ENCODE data around the gene RAB3IL1.

The RAB3IL1 gene

GRCh38 chr11:61961570-61962212 is 44.3 kb upstream of the RAB3IL1 start:
- Histone ChIP-seq H4K20me1 (peaks cover 22 to 66% (median 31%) of the 10 kb centered on the region in 11 experiments), H3K4me1 (peaks cover 42 to 78% (median 55%) of the 10 kb centered on the region in 10 experiments), H3K27ac (peak overlapping the region; percentile 94 to 100 (median 98); a peak in 21 of 22 replicates)

GRCh38 chr11:61960532-61960931 is 43.2 kb upstream of the RAB3IL1 start:
- peaks cover 10 to 55% (median 20%) of the 10 kb centered on the region in 11 experiments; a peak in 20 of 22 replicates for H4K20me1 ChIP-seq
- H3K4me1 ChIP-seq, result peaks cover 38 to 89% (median 67%) of the 10 kb centered on the region in 10 experiments
- H3K27me3 ChIP-seq, result peaks cover 0 to 11% (median 6%) of the 10 kb centered on the region in 11 experiments; a peak in 11 of 22 replicates
- peak overlapping the region in 4 of 11 experiments; percentile 94 to 100 (median 97); a peak in 5 of 22 replicates for H3K4me2 ChIP-seq
- peaks cover 17 to 79% (median 19%) of the 10 kb centered on the region in 11 experiments for H3K36me3 ChIP-seq
- no peak overlapping the region for H3K4me3 ChIP-seq
- peak overlapping the region in 8 of 11 experiments; percentile 15 to 100 (median 98); a peak in 9 of 22 replicates for H3K27ac ChIP-seq
- TF ChIP-seq Cebpa-rat (IDR thresholded peaks at IDR 0.05), result no peak
- H3K9me3 ChIP-seq (replicated peaks in 1 of 11), result peaks cover 0 to 2% (median 0%) of the 10 kb centered on the region in 11 experiments; a peak in 3 of 22 replicates
- H3K9ac ChIP-seq, result peak overlapping the region in 2 of 11 experiments; percentile 23 to 100; a peak in 3 of 22 replicates

More at GRCh38 chr11:61961570-61962212, 44.3 kb upstream of the RAB3IL1 start:
- H3K4me2 ChIP-seq, result peak overlapping the region; percentile 84 to 100 (median 91)
- H3K27me3 ChIP-seq, result no peaks in the 10 kb centered on the region
- H3K4me3 ChIP-seq, result peak overlapping the region in 1 of 10 experiments; percentile 24; a peak in 1 of 20 replicates
- no peak for TF ChIP-seq Cebpa-rat (IDR thresholded peaks at IDR 0.05)
- peaks cover 0 to 11% (median 0%) of the 10 kb centered on the region in 11 experiments; a peak in 3 of 22 replicates for H3K9me3 ChIP-seq (replicated peaks in 1 of 11)
- H3K9ac ChIP-seq, result peak overlapping the region in 6 of 11 experiments; percentile 90 to 100 (median 100); a peak in 8 of 22 replicates
- H3K36me3 ChIP-seq, result peaks cover 23 to 84% (median 30%) of the 10 kb centered on the region in 11 experiments

GRCh38 chr11:61959678-61960077 is 42.3 kb upstream of the RAB3IL1 start:
- TF ChIP-seq Cebpa-rat (IDR thresholded peaks at IDR 0.05), result no peak
- Histone ChIP-seq H3K4me2 (peak overlapping the region in 3 of 11 experiments; percentile 94 to 100 (median 99); a peak in 7 of 22 replicates), H3K27ac (peak overlapping the region in 1 of 11 experiments; percentile 41; a peak in 1 of 22 replicates), H3K27me3 (peaks cover 0 to 19% (median 6%) of the 10 kb centered on the region in 11 experiments; a peak in 12 of 22 replicates), H3K9me3 (replicated peaks in 1 of 11) (no peaks in the 10 kb centered on the region), H3K36me3 (peaks cover 8 to 70% (median 10%) of the 10 kb centered on the region in 11 experiments), H4K20me1 (peaks cover 2 to 46% (median 11%) of the 10 kb centered on the region in 11 experiments; a peak in 18 of 22 replicates), H3K4me1 (peaks cover 37 to 92% (median 69%) of the 10 kb centered on the region in 10 experiments), H3K4me3 (no peak overlapping the region), H3K9ac (peak overlapping the region in 2 of 11 experiments; percentile 38 to 97; a peak in 5 of 22 replicates)

GRCh38 chr11:61959114-61959513 is 41.7 kb upstream of the RAB3IL1 start:
- Histone ChIP-seq H3K36me3 (peaks cover 3 to 65% (median 4%) of the 10 kb centered on the region in 11 experiments), H3K9me3 (replicated peaks in 1 of 11) (no peaks in the 10 kb centered on the region), H3K4me1 (peaks cover 34 to 95% (median 72%) of the 10 kb centered on the region in 10 experiments), H3K4me3 (no peak overlapping the region), H3K9ac (peak overlapping the region in 3 of 11 experiments; percentile 5 to 97 (median 38); a peak in 6 of 22 replicates), H3K27me3 (peaks cover 0 to 25% (median 6%) of the 10 kb centered on the region in 11 experiments; a peak in 12 of 22 replicates), H4K20me1 (peaks cover 0 to 41% (median 5%) of the 10 kb centered on the region in 11 experiments; a peak in 12 of 22 replicates), H3K4me2 (peak overlapping the region in 5 of 11 experiments; percentile 51 to 100 (median 95); a peak in 9 of 22 replicates), H3K27ac (peak overlapping the region in 2 of 11 experiments; percentile 28 to 41; a peak in 1 of 22 replicates)
- TF ChIP-seq Cebpa-rat (IDR thresholded peaks at IDR 0.05), result no peak

GRCh38 chr11:61958590-61958989 is 41.2 kb upstream of the RAB3IL1 start:
- TF ChIP-seq Cebpa-rat (IDR thresholded peaks at IDR 0.05), result no peak
- H3K36me3 ChIP-seq, result peaks cover 0 to 61% (median 0%) of the 10 kb centered on the region in 11 experiments; a peak in 11 of 22 replicates
- H3K27me3 ChIP-seq, result peaks cover 0 to 26% (median 6%) of the 10 kb centered on the region in 11 experiments; a peak in 12 of 22 replicates
- H3K9ac ChIP-seq, result peak overlapping the region in 2 of 11 experiments; percentile 38 to 97; a peak in 5 of 22 replicates
- peak overlapping the region in 4 of 11 experiments; percentile 23 to 42 (median 34); a peak in 7 of 22 replicates for H3K27ac ChIP-seq
- peaks cover 0 to 37% (median under 1%) of the 10 kb centered on the region in 11 experiments; a peak in 8 of 22 replicates for H4K20me1 ChIP-seq
- peak overlapping the region in 6 of 11 experiments; percentile 6 to 100 (median 94); a peak in 11 of 22 replicates for H3K4me2 ChIP-seq
- H3K9me3 ChIP-seq (replicated peaks in 1 of 11), result no peaks in the 10 kb centered on the region
- H3K4me1 ChIP-seq, result peaks cover 29 to 95% (median 74%) of the 10 kb centered on the region in 10 experiments
- peak overlapping the region in 1 of 10 experiments; percentile 68; a peak in 1 of 20 replicates for H3K4me3 ChIP-seq

GRCh38 chr11:61957021-61957770 is 39.8 kb upstream of the RAB3IL1 start:
- Histone ChIP-seq H3K4me3 (peak overlapping the region in 4 of 10 experiments; percentile 63 to 70 (median 66); a peak in 7 of 20 replicates), H4K20me1 (peaks cover 0 to 27% (median 0%) of the 10 kb centered on the region in 11 experiments; a peak in 5 of 22 replicates), H3K27me3 (peaks cover 0 to 26% (median 6%) of the 10 kb centered on the region in 11 experiments; a peak in 12 of 22 replicates), H3K4me2 (peak overlapping the region in 7 of 11 experiments; percentile 84 to 100 (median 94); a peak in 13 of 22 replicates), H3K36me3 (peaks cover 0 to 61% (median 0%) of the 10 kb centered on the region in 11 experiments; a peak in 11 of 22 replicates), H3K4me1 (peaks cover 15 to 98% (median 70%) of the 10 kb centered on the region in 10 experiments), H3K9ac (peak overlapping the region in 4 of 11 experiments; percentile 89 to 97 (median 95); a peak in 8 of 22 replicates), H3K27ac (peak overlapping the region in 6 of 11 experiments; percentile 94 to 98 (median 96); a peak in 11 of 22 replicates), H3K9me3 (replicated peaks in 1 of 11) (no peaks in the 10 kb centered on the region)
- no peak for TF ChIP-seq Cebpa-rat (IDR thresholded peaks at IDR 0.05)

- Histone ChIP-seq H3K36me3 (peaks cover 0 to 54% (median 0%) of the 10 kb centered on the region in 11 experiments; a peak in 11 of 22 replicates), H3K4me2 (peak overlapping the region in 9 of 11 experiments; percentile 66 to 100 (median 91); a peak in 17 of 22 replicates), H3K27ac (peak overlapping the region in 10 of 11 experiments; percentile 76 to 98 (median 94); a peak in 19 of 22 replicates), H4K20me1 (peaks cover 0 to 19% (median 0%) of the 10 kb centered on the region in 11 experiments; a peak in 3 of 22 replicates), H3K9ac (peak overlapping the region in 6 of 11 experiments; percentile 80 to 97 (median 91); a peak in 13 of 22 replicates), H3K4me3 (peak overlapping the region in 6 of 10 experiments; percentile 50 to 70 (median 64); a peak in 12 of 20 replicates), H3K4me1 (peaks cover 10 to 98% (median 66%) of the 10 kb centered on the region in 10 experiments; a peak in 19 of 20 replicates), H3K27me3 (peaks cover 0 to 26% (median 6%) of the 10 kb centered on the region in 11 experiments; a peak in 12 of 22 replicates), H3K9me3 (replicated peaks in 1 of 11) (no peaks in the 10 kb centered on the region)
- no peak for TF ChIP-seq Cebpa-rat (IDR thresholded peaks at IDR 0.05)
These were observed 39.0 kb upstream of the RAB3IL1 start for GRCh38 chr11:61956191-61957020.
